LNCAP (cell line): Measurements from ENCODE around the gene STRN4.

ENCODE experiments used
- TF ChIP-seq, protein P1 (sequence below): fragments of 450-650 bp; IDR thresholded peaks from 2 replicates; pipeline ENCODE4 v1.5.1; 2017; ENCODE audit warnings: mild to moderate bottlenecking

Gene STRN4

GRCh38 chr19:46732966-46733689, 13.1 kb downstream of the STRN4 start:
- TF ChIP-seq, protein P1, sequence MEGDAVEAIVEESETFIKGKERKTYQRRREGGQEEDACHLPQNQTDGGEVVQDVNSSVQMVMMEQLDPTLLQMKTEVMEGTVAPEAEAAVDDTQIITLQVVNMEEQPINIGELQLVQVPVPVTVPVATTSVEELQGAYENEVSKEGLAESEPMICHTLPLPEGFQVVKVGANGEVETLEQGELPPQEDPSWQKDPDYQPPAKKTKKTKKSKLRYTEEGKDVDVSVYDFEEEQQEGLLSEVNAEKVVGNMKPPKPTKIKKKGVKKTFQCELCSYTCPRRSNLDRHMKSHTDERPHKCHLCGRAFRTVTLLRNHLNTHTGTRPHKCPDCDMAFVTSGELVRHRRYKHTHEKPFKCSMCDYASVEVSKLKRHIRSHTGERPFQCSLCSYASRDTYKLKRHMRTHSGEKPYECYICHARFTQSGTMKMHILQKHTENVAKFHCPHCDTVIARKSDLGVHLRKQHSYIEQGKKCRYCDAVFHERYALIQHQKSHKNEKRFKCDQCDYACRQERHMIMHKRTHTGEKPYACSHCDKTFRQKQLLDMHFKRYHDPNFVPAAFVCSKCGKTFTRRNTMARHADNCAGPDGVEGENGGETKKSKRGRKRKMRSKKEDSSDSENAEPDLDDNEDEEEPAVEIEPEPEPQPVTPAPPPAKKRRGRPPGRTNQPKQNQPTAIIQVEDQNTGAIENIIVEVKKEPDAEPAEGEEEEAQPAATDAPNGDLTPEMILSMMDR = no peak

GRCh38 chr19:46732172-46732938, 13.9 kb downstream of the STRN4 start:
- TF ChIP-seq, protein P1 = no peak

DNA sequence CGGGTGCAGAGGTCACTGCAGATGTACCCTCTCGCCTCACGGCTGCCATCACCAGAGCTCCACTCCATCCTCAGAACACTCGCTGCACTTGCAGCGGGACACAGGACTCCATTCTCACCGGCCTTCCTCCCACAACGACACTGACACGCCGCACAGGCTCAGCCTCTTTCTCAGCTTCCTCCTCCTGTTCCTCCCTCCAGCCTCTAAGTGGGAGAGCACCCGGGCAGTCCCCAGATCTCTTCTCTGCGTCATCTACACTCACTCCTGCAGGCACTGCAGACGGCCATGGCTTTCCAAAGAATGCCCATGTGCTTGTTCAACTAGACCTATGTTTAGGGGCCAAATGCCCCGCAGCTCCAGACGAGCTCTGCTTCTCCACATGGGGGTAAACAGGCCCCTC, 14.7 kb downstream of the STRN4 start:
- TF ChIP-seq, protein P1 = no peak

- TF ChIP-seq, protein P1 = no peak
Observed at GRCh38 chr19:46731007-46731501, 15.2 kb downstream of the STRN4 start.

DNA sequence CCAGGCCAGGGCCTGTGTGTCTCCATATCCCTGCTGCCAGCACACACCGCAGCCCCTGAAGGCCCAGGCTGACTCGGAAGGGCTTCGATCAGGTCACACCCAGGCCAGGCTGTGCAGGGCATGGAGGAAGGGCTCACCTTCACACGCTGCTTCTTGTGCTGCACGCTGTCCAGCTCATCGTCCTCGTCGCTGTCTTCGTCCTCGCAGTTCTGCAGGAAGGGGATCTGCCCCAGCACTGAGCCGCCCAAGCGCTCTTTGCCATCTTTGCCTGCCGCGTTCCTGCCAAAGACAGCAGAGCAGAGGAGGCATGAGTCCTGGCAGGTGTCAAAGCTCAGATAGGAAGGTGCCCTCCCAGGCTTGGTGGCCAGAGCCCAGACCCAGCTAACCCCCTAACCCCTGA, 15.7 kb downstream of the STRN4 start:
- TF ChIP-seq, protein P1 = no peak

- TF ChIP-seq, protein P1 = no peak
Observed at GRCh38 chr19:46730187-46730586, 16.1 kb downstream of the STRN4 start.

DNA sequence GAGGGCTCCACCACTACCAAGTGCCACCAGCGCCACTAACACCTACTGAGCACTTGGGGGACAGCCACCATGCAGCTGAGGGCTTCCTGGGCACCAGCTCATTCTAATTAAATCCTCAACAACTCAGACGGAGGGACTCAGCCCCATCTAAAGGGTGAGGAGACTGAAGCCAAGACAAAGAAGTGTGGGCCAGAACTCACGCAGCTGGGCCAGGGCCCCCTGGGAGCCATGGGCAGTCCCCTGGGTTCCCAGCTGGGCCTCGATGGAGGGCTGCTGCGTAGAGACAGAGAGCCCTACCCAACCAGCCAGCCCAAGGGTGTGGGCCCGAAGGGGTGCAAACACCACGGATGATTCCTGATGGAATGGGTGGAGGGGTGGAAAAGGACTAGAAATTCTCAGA, 16.6 kb downstream of the STRN4 start:
- TF ChIP-seq, protein P1 = no peak
